IPS DF 6.9 (cell line): ENCODE measurements around the gene ZCCHC14.
"Not testable (repeated sequence)": the region's sequence is repeated elsewhere in the genome, so short reads cannot be mapped to it uniquely, and the experiment has no call there.

Experiments
- DNase-seq: peaks from one replicate; pipeline ENCODE4 v3.0.0-alpha.2; 2013; ENCODE audit warnings: low read depth, low spot score
- H3K27ac ChIP-seq: one replicate; pipeline ENCODE4 v1.5.1; 2013; ENCODE audit warnings: low read length, control low read depth
- H3K27me3 ChIP-seq: 2 replicates; pipeline ENCODE4 v1.6.1; 2013; ENCODE audit warnings: mild to moderate bottlenecking, low read length; ENCODE audit not compliant: control insufficient read depth, insufficient read depth
- H3K36me3 ChIP-seq: 2 replicates; pipeline ENCODE4 v1.6.1; 2013; ENCODE audit warnings: low read length; ENCODE audit not compliant: control insufficient read depth, insufficient read depth
- H3K4me1 ChIP-seq: 2 replicates; pipeline ENCODE4 v1.6.1; 2013; ENCODE audit warnings: low read length; ENCODE audit not compliant: control insufficient read depth, insufficient read depth
- H3K4me3 ChIP-seq: 2 replicates; pipeline ENCODE4 v1.5.1; 2013; ENCODE audit warnings: mild to moderate bottlenecking, low read length
- H3K9me3 ChIP-seq: 2 replicates; pipeline ENCODE4 v1.6.1; 2013; ENCODE audit warnings: low read length, inconsistent platforms; ENCODE audit not compliant: control insufficient read depth, insufficient read depth
- WGBS: extraction: QIAGEN DNeasy Blood & Tissue Kit; methylation state at CpG from one replicate; pipeline ENCODE4 v1.1.7; 2013; ENCODE audit warnings: mixed read lengths, missing lambda C conversion rate; ENCODE audit not compliant: insufficient read length, insufficient coverage; 5-methylcytosine and 5-hydroxymethylcytosine counted together

The ZCCHC14 gene

GRCh38 chr16:87477209-87477981 is 15.4 kb downstream of the ZCCHC14 start:
- not testable (repeated sequence) for H3K36me3 ChIP-seq, H3K4me3 ChIP-seq, H3K9me3 ChIP-seq, H3K27me3 ChIP-seq, DNase-seq, H3K4me1 ChIP-seq, H3K27ac ChIP-seq
- no CpG with 5 or more reads among the region's 30 CpGs for WGBS

GRCh38 chr16:87474566-87474996 is 18.2 kb downstream of the ZCCHC14 start:
- WGBS: no CpG with 5 or more reads among the region's 7 CpGs
- no peak for DNase-seq
- no peaks in the 10 kb centered on the region for H3K9me3 ChIP-seq
- no peak overlapping the region for H3K27ac ChIP-seq
- H3K27me3 ChIP-seq: no peaks in the 10 kb centered on the region
- H3K4me3 ChIP-seq: no peak overlapping the region
- H3K36me3 ChIP-seq: no peaks in the 10 kb centered on the region
- H3K4me1 ChIP-seq: peaks cover 4% of the 10 kb centered on the region; the same call in 1 of the 2 replicates

- no peak overlapping the region for H3K27ac ChIP-seq
- H3K9me3 ChIP-seq: no peaks in the 10 kb centered on the region
- no peaks in the 10 kb centered on the region for H3K27me3 ChIP-seq
- peaks cover 4% of the 10 kb centered on the region; the same call in 1 of the 2 replicates for H3K4me1 ChIP-seq
- no peak overlapping the region for H3K4me3 ChIP-seq
- WGBS: no CpG with 5 or more reads among the region's 4 CpGs
- no peak for DNase-seq
- H3K36me3 ChIP-seq: no peaks in the 10 kb centered on the region
Observed at GRCh38 chr16:87474017-87474416, 18.8 kb downstream of the ZCCHC14 start.

GRCh38 chr16:87472935-87473334 is 19.9 kb downstream of the ZCCHC14 start:
- no CpG with 5 or more reads among the region's 6 CpGs for WGBS
- no peaks in the 10 kb centered on the region for H3K36me3 ChIP-seq
- H3K4me3 ChIP-seq: no peak overlapping the region
- H3K27me3 ChIP-seq: no peaks in the 10 kb centered on the region
- H3K4me1 ChIP-seq: peaks cover 4% of the 10 kb centered on the region; the same call in 1 of the 2 replicates
- H3K9me3 ChIP-seq: no peaks in the 10 kb centered on the region
- no peak overlapping the region for H3K27ac ChIP-seq
- DNase-seq: no peak

GRCh38 chr16:87472142-87472778 is 20.6 kb downstream of the ZCCHC14 start:
- H3K9me3 ChIP-seq: no peaks in the 10 kb centered on the region
- no peak overlapping the region for H3K27ac ChIP-seq
- no peak for DNase-seq
- no peak overlapping the region for H3K4me3 ChIP-seq
- no CpG with 5 or more reads among the region's 22 CpGs for WGBS
- no peaks in the 10 kb centered on the region for H3K27me3 ChIP-seq
- no peaks in the 10 kb centered on the region for H3K36me3 ChIP-seq
- peaks cover 3% of the 10 kb centered on the region; the same call in 1 of the 2 replicates for H3K4me1 ChIP-seq

- no peak for DNase-seq
- no peak overlapping the region for H3K27ac ChIP-seq
Observed at GRCh38 chr16:87471278-87472141, 21.3 kb downstream of the ZCCHC14 start.

GRCh38 chr16:87470332-87470731 is 22.5 kb downstream of the ZCCHC14 start:
- Histone ChIP-seq H3K27me3 (no peaks in the 10 kb centered on the region), H3K4me1 (peaks cover 3% of the 10 kb centered on the region; the same call in 1 of the 2 replicates), H3K36me3 (no peaks in the 10 kb centered on the region), H3K9me3 (no peaks in the 10 kb centered on the region), H3K4me3 (no peak overlapping the region), H3K27ac (no peak overlapping the region)
- DNase-seq: no peak
- no CpG with 5 or more reads among the region's 3 CpGs for WGBS

More at GRCh38 chr16:87471278-87472141, 21.3 kb downstream of the ZCCHC14 start:
- Histone ChIP-seq H3K4me1 (peaks cover 3% of the 10 kb centered on the region; the same call in 1 of the 2 replicates), H3K27me3 (no peaks in the 10 kb centered on the region), H3K36me3 (no peaks in the 10 kb centered on the region), H3K4me3 (no peak overlapping the region), H3K9me3 (no peaks in the 10 kb centered on the region)
- no CpG with 5 or more reads among the region's 13 CpGs for WGBS

- no peak for DNase-seq
- Histone ChIP-seq H3K4me1 (peaks cover 5% of the 10 kb centered on the region; the same call in 1 of the 2 replicates), H3K27ac (no peak overlapping the region), H3K27me3 (no peaks in the 10 kb centered on the region), H3K4me3 (no peak overlapping the region), H3K36me3 (no peaks in the 10 kb centered on the region), H3K9me3 (no peaks in the 10 kb centered on the region)
- WGBS: no CpG with 5 or more reads among the region's 11 CpGs
Observed at GRCh38 chr16:87469169-87469568, 23.7 kb downstream of the ZCCHC14 start.

- Histone ChIP-seq H3K4me3 (no peak overlapping the region), H3K9me3 (no peaks in the 10 kb centered on the region), H3K4me1 (peaks cover 5% of the 10 kb centered on the region; the same call in 1 of the 2 replicates), H3K36me3 (no peaks in the 10 kb centered on the region), H3K27ac (no peak overlapping the region), H3K27me3 (no peaks in the 10 kb centered on the region)
- no peak for DNase-seq
- no CpG with 5 or more reads among the region's 8 CpGs for WGBS
Observed at GRCh38 chr16:87468550-87468949, 24.3 kb downstream of the ZCCHC14 start.

GRCh38 chr16:87466975-87467501 is 25.8 kb downstream of the ZCCHC14 start:
- H3K27ac ChIP-seq: no peak overlapping the region
- no CpG with 5 or more reads among the region's 8 CpGs for WGBS

More at GRCh38 chr16:87466975-87467501, 25.8 kb downstream of the ZCCHC14 start:
- peaks cover 4% of the 10 kb centered on the region; the same call in 1 of the 2 replicates for H3K4me1 ChIP-seq
- no peaks in the 10 kb centered on the region for H3K27me3 ChIP-seq
- H3K36me3 ChIP-seq: no peaks in the 10 kb centered on the region
- no peak overlapping the region for H3K4me3 ChIP-seq
- H3K9me3 ChIP-seq: no peaks in the 10 kb centered on the region
- no peak for DNase-seq
